Brain pericyte (primary cell): ENCODE data around the gene MRPL34.

ENCODE experiments used
- DNase-seq: peaks from one replicate; pipeline ENCODE4 v3.0.0-alpha.2; 2012; ENCODE audit warnings: low read depth, low spot score

MRPL34 gene

DNA sequence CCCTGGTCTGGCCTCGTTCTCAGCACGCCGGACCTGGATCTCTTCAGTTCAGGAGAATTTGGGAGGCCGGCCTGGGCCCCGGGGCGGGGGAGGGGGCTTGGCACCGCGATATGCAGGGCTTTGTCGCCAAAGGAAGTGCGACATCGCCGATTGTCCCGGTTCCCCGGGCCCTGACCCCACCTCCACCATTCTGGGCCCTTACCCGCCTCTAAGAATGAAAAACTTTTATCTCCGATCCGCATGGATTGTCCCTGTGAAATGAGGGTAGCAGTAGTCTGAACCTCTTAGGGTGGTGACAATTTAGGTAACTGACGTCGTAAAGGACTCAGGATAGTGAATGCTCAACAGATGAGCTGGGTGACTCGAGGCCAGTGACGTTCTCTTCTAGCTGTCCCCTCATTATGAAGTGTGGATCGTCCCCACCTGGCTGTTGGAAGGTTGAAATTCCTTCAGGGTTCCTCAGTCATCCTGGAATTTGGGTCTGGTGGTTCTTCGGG lies 4.3 kb downstream of the MRPL34 start:
- no peak for DNase-seq

DNA sequence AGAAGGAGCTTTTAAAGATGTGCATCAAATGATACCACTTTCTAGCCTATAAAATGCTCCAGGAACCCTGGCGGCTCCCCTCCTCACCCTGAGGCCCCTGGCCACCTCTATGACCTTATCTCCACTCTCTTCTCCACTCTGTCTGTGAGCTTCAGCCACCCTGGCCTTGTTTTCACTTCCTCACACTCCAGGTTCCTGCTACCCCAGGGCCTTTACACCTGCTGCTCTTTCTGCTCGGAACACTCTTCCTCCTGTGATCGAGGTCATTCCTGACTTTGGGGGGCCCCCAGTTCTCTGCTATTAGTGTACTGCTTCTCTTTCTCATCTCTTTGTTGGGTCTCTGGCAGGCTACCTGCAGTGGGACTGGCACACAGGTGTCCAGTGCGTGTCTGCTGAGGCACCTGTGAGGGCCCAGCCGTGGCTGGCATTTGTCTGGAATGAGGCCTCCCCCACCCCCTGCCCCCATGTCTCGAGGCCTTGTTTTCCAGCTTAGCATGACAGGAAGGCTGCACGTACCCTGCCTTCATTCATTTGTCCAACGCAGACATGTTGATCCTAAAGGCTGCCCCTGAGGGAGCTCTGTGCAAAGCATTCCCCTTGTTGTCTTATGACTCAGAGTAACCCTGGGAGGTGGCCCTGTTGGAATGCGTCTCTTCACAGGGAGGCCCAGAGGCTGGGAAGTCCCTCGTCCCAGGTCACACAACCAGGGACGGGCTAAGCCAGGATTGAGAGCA lies 6.0 kb downstream of the MRPL34 start:
- DNase-seq, result no peak

DNA sequence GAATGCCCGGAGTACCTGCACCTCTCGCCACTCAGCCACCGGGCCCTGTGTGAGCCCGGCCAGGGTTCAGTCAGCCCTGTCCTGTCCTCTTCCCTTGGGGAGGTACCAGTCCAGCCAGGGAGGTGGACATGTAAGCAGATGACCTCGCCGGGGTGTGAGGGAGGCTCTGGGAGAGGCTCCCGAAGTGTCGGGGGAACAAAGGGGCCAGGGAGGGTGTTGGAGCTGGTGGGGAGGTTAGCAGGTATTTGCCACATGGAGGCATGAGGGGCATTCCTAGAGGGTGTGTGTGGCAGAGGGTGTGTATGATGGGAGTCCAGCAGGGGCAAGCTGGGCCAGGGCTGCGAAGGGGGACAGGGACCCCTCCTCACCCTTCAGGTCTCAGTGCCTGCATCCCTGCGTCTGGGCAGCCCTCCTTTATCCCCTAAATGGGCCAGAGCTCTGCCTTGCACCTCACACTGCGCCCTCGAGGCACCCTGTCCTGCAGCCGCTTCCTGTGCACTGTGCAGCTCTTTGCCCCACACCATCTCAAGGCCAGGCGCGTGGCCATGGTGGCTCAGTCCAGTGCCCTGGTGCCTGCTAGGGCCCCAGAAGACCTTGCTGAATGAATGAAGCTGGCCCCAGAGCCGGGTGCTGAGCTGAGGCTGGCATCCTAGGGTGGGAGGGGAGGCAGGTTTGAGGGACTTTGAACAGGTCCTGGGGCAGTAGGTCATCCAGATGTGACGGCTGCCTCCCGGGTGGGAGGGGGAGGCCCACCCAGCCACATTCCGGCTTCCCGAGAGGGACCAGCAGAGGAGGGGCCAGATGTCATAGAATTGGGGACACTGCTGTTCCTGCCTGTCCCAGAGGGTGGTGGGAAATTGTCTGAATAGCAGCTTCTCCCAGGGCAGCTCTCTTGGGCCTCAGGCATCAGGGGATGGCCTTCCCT lies 6.8 kb downstream of the MRPL34 start:
- no peak for DNase-seq

DNA sequence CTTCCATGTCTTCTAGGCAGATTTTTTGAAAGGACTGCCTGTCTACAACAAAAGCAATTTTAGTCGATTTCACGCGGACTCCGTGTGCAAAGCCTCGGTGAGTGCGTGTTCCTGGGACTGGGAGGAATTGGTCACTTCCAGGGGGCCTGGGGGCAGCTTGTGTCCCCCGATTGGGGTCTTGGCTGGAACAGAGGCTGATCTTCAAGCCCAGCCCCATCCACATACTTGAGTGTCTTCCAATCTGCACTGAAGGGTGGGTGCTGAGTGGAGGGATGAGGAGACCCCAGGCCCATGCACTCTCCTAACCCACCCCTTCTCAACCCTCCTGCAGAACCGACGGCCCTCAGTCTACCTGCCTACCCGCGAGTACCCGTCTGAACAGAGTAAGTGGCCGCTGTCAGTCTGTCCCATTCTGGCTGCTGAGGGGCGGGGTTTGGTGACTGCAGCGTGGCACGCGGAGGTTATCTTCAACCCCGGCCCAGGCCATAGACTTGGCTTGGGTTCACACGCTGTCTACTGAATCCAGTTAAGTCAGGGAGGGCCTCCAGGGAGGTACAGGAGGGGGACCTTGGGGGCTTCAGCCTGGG lies 8.4 kb downstream of the MRPL34 start:
- no peak for DNase-seq

DNA sequence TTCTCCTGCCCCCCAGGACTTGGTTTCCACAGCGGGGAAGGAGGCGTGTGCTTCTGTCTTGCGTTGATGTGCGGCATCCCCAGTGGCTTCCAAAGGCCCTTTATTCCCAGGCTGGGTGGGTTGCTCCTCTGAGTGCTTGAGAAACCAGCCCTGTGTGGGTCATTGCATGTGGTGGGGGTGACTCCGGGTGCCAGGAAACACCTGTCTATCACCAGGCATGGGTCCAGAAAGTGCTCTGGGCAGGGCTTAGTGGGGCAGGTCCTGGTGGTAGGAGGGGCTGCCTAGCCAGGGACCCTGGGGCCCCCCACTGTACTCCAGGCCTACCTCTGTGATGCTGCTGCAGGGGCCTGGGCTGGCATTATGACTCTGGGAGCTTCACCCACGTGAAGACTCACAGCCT lies 13.3 kb downstream of the MRPL34 start:
- DNase-seq, result no peak

DNA sequence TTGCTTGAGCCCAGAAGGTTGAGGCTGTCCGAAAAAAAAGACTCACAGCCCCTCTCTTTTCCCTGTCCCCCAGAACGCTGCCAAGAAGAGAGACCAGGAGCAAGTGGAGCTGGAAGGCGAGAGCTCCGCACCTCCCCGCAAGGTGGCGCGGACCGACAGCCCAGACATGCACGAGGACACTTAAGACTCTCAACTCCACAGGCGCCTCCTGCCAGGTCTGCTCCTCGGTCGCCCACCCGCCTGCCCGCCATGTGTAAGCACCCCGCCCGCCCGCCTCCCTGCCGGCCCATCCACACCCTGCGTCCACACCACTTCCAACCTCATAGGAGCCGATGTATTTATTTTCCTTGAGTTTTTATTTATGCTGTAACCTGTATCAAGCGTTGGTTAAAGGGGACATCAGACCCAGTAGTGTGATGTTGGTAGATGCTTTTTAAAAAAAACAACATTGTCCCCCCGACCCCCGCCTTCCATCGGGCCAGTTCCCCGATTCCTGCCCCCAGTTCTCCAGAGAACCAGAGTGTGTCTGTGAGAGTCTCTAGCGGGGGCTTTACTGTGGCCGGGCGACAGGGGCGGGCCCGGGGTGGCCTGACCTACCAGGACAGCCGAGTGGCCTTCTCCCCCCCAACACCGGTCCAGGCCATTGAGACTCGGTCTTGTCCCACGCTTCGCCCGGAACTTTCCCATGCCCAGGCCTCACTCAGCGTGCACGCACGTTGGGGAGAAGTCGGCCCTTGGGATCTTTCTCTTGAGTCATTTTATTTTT lies 14.0 kb downstream of the MRPL34 start:
- DNase-seq, result no peak

DNA sequence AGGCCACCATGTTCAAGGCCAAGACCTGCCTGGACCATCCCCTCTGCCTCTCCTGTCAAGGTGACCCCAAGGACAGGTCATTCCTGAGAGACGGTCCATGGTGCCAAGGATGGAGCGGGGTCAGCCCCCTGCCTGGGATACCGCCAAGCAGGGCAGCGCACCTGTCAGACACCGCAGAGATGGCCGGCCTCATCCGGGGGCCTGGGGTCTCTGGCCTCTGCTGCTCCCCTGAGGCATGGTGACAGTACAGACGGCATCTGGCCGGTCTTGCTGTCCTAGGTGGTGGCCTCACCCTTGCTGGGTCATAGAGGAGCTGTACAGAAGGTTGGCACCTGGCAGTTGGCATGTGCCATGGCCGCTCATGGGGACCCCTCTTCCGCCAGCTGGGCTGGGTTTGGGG lies 14.8 kb downstream of the MRPL34 start:
- DNase-seq, result no peak

DNA sequence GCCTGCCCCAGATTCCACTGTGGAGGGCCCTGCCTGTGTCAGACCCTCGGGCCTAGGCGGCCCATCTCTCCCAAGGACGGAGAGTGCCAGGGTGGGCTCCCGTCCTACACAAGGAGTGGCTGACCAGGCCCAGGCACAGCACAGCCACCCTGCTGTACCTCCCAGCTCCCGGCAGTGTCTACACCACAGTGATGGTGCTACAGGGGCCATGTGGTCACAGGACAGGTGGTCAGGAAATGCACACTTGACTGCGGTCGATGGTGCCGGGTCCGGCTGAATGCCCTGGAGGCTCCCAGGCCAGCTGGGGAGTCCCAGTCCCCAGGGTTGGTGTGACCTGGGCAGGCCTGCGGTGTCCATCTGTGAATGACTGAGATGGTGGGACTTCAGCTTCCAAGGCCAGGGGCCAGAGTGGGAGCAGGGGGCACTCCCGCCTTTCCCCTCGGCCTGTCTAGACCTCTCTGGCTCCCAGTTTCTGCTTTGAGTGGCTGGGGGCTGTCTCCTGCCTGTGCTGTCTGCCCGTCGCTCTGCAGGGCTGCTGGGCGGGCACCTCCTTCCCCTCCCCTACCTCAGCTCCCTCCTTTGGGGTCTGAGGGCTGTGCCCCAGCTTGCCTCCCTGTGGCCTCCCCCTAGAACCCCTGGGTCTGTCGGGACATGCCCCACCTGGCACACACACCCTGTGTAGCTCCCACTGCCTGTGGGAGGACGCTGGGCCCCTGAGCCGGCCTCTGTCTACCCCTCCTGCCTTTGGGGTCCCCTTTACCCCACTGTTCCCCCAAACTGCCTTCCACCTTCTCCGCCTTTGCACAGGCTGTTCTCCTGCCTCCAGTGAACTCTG lies 16.2 kb downstream of the MRPL34 start:
- no peak for DNase-seq

DNA sequence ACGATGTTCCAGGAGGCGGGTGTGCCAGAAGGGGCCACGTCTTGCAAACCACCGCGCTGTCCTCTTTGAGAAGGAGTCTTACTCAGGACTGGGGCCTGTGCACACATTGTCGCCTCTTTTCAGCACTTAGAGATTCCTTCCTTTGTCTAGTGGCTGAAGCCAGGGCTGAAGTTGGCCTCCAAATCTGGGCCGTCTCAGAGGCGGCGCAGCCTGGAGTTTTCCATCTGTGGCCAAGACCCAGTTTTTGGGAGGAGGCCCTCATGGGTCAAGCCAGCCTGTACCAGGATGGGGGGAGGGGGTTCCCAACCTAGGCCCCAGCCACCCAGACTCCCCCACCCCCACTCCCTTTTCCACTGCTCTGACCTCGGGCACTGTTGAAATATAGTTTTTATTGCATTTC lies 17.2 kb downstream of the MRPL34 start:
- no peak for DNase-seq

DNA sequence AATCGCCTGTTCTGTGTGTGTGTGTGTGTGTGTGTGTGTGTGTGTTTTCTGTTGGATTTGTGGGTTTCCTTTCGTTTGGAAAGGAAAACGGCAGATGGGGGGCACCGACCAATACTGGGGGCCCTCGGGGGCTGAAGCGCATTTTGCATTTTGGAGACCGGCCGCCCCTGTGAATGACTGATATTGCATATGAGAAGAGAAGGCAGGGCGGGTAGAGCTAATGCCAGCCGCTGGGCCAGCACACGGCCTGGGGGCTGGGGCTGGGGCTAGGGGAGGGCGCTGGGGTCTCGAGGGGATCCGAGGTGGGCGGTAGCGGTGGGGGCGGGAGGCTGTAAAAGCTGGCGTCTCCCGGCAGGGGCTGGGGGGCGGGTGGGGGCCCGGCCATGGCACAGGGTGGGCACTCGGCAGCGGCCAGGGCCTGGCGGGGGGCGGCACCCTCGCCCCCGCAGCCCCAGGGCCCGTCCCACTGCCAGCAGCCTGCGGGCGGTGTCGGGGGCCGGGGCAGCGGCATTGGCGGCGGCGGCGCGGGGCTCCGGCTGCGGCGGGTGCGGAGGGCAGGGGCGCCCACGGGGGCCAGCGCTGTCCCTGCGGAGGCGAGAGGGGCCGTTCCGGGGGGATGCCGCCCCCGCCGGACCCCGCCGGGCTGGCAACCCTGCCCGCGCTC lies 17.8 kb downstream of the MRPL34 start:
- DNase-seq, result no peak

DNA sequence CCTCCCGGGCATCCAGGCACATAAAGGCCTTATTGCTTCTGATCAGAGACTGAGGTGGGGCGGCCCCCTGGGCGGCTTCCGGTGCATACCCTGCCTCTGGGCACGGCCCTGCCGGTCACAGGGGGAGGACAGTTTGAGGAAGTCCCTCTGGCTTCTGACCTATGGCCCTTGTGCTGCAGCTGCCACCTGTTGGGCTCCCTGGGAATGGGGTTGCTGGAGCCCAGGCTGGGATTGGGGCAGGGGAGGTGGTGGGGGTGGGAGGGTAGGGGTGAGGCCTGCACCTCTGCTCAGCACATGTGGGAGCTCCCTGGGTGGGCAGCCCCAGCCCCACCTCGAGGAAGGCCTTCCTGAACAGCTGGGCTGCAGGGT lies 18.3 kb downstream of the MRPL34 start:
- no peak for DNase-seq

DNA sequence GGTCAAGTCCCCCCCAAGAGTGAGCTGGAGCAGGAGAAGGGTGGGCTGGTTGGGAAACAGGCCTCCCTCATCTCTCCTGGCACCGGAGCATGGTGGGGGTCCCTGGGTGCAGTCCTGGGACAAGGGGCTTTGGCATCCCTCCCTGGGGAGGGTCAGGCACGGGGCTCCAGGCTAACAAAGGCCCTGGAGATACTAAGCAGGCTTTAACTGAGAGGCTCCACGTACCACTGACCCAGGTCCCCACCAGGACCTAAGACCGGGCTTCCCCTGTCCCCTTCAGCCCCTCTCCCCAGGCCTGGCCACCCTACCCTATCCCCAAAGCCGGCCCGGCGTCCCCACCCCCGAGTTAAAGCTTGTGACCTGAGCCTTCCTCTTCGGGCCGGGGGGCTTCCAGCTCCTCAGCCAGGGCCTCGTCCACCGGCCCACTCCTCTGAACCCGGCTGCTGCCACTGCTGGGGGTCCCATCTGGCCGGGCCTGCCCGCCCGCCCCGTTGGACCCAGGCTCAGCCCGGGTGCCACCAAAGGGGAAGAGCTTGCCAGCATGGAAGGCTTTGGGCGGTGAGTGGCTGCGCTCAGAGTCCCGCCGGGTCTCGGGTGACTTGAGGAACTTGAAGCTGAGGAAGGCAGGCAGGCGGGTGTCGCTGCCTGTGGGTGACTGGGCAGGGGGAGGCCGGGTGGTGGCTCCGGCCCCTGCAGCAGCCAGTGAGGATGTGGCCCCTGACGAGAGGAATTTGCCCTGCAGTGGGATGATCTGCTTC lies 18.9 kb downstream of the MRPL34 start:
- DNase-seq, result no peak

DNA sequence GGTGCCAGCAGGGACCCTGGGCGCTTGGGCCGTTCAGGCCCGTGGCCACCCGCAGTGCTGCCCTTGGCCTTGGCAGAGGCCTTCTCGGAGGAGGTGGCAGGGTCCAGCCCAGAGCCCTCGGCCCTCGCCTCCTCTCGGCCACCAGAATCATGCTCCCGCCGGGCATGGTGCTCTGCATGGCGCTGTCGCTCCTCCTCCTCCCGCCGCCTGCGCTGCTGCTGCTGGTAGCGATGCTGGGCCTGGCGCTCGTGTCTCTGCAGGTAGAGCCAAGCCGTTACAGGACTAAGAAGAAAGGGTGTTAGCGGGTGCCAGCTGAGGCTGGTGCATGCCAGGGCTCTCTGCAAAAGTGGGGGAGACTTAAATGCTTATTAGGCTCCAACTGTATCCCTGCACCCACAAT lies 19.5 kb downstream of the MRPL34 start:
- no peak for DNase-seq

DNA sequence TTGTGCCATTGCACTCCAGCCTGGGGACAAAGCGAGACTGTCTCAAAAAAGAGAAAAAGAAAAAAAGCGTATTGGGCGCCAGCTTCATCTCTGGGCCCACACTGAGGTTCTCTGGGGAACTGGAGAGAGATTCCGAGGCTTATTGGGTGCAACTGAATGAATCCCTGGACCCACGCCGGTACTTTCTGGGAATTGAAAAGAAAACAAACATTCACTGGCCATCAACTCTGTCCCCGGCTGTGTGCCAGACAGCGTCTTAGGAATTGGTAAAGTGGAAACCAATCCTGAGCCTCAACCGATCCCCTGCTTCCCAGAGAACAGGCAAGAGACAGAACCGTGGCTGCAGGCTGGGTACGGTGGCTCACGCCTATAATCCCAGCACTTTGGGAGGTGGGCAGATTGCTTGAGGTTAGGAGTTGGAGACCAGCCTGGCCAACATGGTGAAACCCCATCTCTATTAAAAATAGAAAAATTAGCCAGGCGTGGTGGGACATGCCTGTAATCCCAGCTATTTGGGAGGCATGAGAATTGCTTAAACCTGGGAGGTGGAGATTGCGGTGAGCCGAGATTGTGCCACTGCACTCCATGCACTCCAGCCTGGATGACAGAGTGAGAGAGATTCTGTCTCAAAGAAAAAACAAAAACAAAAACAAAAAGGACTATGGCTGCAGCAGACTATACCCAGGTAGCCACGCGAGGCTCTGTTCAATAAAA lies 20.4 kb downstream of the MRPL34 start:
- DNase-seq, result no peak

DNA sequence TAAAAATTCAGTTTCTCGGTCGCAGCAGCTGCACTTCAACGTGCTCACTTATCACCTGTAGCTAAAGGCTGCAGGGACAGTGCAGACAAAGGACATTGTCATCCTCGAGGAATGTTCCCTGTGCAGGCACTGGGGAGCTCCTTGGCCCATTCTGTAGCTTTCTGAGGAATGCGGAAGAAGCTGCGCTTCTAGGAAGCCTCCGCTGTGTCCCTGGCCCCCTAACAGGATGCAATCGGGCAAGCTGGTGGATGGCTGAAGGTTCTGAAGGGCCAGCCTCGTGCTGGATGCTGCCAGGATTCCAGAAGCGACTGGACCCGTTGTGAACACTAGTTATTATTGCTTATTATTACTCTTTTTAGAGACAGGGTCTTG lies 20.9 kb downstream of the MRPL34 start:
- DNase-seq, result no peak

DNA sequence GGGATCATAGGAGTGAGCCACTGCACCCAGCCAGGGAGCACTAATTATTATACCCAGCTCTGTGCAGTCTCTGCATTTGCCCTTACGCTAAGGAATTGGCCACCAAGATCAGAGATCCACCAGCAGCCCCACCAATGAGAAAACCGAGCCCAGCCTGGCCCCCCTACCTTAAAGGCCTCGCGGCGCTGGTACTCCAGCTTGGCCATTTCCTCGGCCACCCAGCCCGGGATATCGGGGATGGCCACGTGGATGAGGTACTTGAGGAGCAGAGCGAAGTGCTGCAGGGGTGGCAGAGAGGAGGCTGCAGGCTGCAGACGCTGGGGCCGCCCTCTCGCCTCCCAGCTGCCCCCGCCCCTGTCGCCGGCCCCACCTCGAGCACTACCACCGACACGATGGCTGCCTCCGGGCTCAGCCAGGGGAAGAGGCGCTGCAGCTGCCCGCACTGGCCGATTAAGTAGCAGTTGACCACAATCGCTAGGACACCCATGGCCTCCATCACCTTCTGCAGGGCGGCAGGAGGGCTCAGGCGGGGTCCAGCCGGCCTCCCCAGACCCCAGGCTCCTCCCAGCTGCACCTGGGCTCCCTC lies 21.5 kb downstream of the MRPL34 start:
- no peak for DNase-seq

DNA sequence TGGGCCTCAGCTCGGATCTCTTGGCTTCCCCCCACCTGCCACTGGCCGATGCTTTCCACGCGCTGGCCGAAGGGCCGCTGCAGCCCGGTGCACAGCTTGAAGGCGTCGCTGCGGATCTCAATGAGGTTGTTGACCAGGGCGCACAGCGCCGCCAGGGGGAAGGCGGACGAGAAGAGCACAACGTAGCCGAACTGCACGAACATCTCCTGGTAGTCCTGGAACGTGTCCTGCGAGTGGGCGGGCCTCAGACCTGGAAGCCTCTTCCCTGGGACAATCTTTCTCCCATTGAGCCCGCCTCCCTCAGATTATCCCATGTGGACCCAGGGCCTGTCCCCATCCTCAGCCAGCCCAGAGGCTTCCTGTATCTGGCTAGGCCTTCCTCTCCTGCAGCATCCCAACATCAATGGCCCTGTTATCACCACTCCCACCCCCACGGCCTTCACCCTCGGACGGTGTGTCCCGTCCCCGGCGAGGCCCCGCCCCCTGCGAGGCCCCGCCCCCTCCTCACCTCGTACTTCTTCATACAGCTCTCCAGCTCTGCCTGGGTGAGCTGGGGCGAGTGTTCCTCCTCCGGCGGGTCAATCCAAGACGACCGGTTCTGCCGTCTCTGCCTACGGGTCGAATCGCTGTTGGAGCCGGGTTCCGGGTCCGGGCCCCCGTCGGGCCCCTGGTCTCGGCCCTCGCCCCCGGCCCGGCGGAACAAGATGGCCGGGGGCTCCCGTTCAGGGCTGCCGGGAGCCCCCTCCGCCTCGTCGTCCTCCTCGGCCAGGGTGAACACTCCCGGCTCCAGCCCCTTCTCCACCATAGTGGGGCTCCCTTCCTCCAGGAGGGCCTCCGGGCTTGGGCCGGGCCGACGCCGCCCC lies 22.2 kb downstream of the MRPL34 start:
- DNase-seq, result no peak
